HL-60 (cell line): Measurements from ENCODE around the gene MME.

Source experiments
- POLR2AphosphoS5 ChIP-seq: IDR thresholded peaks from 2 replicates; pipeline ENCODE4 v1.6.1; 2012; ENCODE audit warnings: low read depth
- TF ChIP-seq, protein P1 (sequence below): IDR thresholded peaks from one replicate; pipeline ENCODE4 v1.5.1; 2011; ENCODE audit warnings: low read length, control low read depth, inconsistent platforms; ENCODE audit not compliant: insufficient read depth

DNA sequence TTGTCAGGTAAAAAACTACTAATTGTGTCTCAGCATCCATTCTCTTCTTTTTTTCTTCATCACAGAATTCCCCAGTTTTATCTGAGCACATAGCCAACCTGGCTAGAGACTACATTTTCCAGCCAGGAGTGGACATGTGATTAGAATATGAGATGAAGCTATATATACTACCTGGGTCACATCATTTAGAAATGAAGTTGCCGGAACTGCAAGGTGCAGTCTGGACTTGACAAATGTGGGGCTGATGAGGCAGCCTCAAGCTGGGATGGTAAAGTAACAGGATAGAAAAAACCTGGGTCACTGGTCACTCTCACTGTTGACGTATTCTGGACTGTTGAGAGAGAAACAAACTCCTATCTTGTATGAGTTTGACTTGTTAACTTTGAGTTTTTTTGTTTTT lies 113.7 kb downstream of the MME start:
- TF ChIP-seq, protein P1, sequence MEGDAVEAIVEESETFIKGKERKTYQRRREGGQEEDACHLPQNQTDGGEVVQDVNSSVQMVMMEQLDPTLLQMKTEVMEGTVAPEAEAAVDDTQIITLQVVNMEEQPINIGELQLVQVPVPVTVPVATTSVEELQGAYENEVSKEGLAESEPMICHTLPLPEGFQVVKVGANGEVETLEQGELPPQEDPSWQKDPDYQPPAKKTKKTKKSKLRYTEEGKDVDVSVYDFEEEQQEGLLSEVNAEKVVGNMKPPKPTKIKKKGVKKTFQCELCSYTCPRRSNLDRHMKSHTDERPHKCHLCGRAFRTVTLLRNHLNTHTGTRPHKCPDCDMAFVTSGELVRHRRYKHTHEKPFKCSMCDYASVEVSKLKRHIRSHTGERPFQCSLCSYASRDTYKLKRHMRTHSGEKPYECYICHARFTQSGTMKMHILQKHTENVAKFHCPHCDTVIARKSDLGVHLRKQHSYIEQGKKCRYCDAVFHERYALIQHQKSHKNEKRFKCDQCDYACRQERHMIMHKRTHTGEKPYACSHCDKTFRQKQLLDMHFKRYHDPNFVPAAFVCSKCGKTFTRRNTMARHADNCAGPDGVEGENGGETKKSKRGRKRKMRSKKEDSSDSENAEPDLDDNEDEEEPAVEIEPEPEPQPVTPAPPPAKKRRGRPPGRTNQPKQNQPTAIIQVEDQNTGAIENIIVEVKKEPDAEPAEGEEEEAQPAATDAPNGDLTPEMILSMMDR = no peak
- TF ChIP-seq POLR2AphosphoS5 = no peak
